Nephron (organoid): ENCODE measurements around the gene AP2A2.
A peak's percentile ranks its signal among the peaks of the same experiment; 100 is the strongest.

Experiments used
- H3K27ac Mint-ChIP-seq, 3 experiments: 2 replicates each; pipeline ENCODE4 v1.8.0; 2020; ENCODE audit warnings: mixed read lengths in 3 of 3, mild to moderate bottlenecking in 2 of 3, moderate library complexity in 1 of 3
- H3K27me3 Mint-ChIP-seq: 2 replicates; pipeline ENCODE4 v1.8.0; 2021; ENCODE audit warnings: low read depth, mild to moderate bottlenecking, moderate library complexity, mixed read lengths
- H3K36me3 Mint-ChIP-seq: 2 replicates; pipeline ENCODE4 v1.8.0; 2020; ENCODE audit warnings: low read depth, mixed read lengths
- H3K4me1 Mint-ChIP-seq: 2 replicates; pipeline ENCODE4 v1.8.0; 2020; ENCODE audit warnings: mixed read lengths
- H3K4me3 Mint-ChIP-seq, 3 experiments: 2 replicates each; pipeline ENCODE4 v1.8.0; 2020; ENCODE audit warnings: mild to moderate bottlenecking in 3 of 3, mixed read lengths in 3 of 3, moderate library complexity in 2 of 3
- H3K9me3 Mint-ChIP-seq: 2 replicates; pipeline ENCODE4 v1.8.0; 2020; ENCODE audit warnings: mixed read lengths
- TF ChIP-seq, protein P1 (sequence below), 3 experiments: fragments of 200-600 bp; sonication (generic); IDR thresholded peaks; one replicate each; pipeline ENCODE4 v1.5.0; 2021; ENCODE audit warnings: antibody characterized with exemption in 3 of 3; ENCODE audit not compliant: unreplicated experiment in 3 of 3

AP2A2 gene

DNA sequence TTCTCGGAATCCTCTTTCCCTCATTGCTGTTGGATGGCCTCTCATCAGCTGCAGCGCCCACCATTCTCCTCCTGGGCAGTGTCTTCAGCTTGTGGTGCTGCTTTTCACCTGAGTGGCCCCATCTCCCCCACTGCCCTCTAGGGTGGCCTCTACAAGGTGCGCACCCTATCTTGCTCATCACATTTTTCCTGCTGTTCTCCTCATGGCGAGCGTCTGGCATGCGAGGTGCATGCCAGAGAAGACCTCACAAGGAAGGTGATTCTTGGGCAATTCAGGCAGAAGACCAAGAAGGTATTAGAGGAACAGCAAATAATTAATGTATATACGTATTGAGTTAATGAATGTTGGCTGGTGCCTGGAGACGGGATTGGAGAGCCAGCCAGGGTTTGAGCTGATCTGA lies 3.1 kb downstream of the AP2A2 start:
- no peaks in the 10 kb centered on the region for H3K36me3 Mint-ChIP-seq

DNA sequence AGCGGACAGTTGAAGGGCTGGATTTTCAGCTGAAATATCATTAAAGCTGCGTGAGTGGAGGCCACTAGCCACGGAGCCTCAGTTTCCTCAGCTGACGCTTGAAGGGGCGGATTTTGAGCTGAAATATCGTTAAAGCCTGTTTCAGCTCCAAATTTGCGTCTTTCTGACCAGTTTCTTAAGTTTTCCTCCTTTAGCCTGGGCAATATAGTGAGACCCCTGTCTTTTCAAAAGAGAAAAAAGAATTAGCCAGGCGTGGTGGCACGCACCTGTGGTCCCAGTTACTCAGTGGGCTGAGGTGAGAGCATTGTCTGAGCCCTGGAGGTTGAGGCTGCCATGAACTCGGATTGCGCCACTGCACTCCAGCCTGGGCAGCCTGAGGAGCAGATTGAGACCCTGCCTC lies 3.7 kb downstream of the AP2A2 start:
- Mint-ChIP-seq H3K27ac (peak overlapping the region in 2 of 3 experiments; percentile 30 to 78), H3K36me3 (peaks cover under 1% of the 10 kb centered on the region), H3K4me3 (no peak overlapping the region), H3K4me1 (peaks cover 45% of the 10 kb centered on the region), H3K27me3 (no peaks in the 10 kb centered on the region), H3K9me3 (no peaks in the 10 kb centered on the region)
- TF ChIP-seq, protein P1, sequence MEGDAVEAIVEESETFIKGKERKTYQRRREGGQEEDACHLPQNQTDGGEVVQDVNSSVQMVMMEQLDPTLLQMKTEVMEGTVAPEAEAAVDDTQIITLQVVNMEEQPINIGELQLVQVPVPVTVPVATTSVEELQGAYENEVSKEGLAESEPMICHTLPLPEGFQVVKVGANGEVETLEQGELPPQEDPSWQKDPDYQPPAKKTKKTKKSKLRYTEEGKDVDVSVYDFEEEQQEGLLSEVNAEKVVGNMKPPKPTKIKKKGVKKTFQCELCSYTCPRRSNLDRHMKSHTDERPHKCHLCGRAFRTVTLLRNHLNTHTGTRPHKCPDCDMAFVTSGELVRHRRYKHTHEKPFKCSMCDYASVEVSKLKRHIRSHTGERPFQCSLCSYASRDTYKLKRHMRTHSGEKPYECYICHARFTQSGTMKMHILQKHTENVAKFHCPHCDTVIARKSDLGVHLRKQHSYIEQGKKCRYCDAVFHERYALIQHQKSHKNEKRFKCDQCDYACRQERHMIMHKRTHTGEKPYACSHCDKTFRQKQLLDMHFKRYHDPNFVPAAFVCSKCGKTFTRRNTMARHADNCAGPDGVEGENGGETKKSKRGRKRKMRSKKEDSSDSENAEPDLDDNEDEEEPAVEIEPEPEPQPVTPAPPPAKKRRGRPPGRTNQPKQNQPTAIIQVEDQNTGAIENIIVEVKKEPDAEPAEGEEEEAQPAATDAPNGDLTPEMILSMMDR (IDR thresholded peaks at IDR 0.05; ENCODE audit: unreplicated experiment in 3 of 3), result no peak

More for the DNA sequence above, 3.1 kb downstream of the AP2A2 start:
- peak overlapping the region; percentile 30 to 78 (median 62) for H3K27ac Mint-ChIP-seq
- TF ChIP-seq, protein P1 (IDR thresholded peaks at IDR 0.05; ENCODE audit: unreplicated experiment in 3 of 3), result no peak
- peaks cover 2% of the 10 kb centered on the region for H3K27me3 Mint-ChIP-seq
- H3K9me3 Mint-ChIP-seq, result no peaks in the 10 kb centered on the region
- peaks cover 43% of the 10 kb centered on the region for H3K4me1 Mint-ChIP-seq
- peak overlapping the region; percentile 65 to 71 (median 69) for H3K4me3 Mint-ChIP-seq

DNA sequence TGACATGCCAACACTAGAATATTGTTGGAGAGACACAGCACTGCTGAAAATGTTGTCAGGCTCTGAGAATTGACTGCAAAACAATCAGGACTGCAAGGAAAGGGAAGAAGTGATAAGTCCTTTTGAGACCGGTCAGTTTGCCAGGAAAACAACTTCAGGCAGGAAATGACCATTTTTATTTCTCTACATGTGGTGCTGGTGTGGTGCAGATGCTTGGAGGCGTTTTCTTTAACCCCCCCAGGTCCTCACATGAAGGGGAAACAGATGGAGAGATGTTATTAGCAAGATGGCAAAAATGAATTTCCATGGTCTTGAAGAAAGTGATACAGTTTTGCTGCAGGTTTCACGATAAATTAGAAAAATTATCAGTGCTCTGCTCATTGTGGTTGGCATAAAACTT lies 5.7 kb downstream of the AP2A2 start:
- H3K4me3 Mint-ChIP-seq, result peak overlapping the region in 1 of 3 experiments; percentile 20
- H3K9me3 Mint-ChIP-seq, result no peaks in the 10 kb centered on the region
- peak overlapping the region; percentile 67 to 89 (median 73) for H3K27ac Mint-ChIP-seq
- peaks cover 3% of the 10 kb centered on the region for H3K36me3 Mint-ChIP-seq
- no peaks in the 10 kb centered on the region for H3K27me3 Mint-ChIP-seq
- H3K4me1 Mint-ChIP-seq, result peaks cover 47% of the 10 kb centered on the region
- TF ChIP-seq, protein P1 (IDR thresholded peaks at IDR 0.05; ENCODE audit: unreplicated experiment in 3 of 3), result no peak

DNA sequence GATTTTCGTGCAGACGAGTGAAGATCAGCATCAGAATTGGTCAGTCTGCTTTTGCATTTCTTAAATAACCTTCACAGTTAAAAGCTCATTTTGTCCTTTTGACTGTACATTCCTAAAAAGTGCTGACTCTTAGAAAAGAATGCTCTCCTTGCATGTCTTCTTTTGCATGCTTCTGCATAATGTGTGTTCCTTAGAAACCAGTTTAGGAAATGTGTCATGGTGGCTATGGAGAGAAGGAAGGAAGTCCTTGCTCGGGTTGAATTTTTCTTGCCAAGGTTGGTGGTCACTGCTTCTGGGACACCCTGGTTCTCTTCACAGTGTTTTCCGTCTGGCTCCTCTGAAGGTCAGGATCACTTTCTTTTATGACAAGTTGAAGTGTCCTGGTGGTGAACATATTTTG lies 6.8 kb downstream of the AP2A2 start:
- Mint-ChIP-seq H3K9me3 (no peaks in the 10 kb centered on the region), H3K36me3 (peaks cover 3% of the 10 kb centered on the region), H3K27ac (peak overlapping the region; percentile 63 to 89 (median 75)), H3K4me1 (peaks cover 39% of the 10 kb centered on the region), H3K27me3 (no peaks in the 10 kb centered on the region), H3K4me3 (peak overlapping the region in 2 of 3 experiments; percentile 2 to 21)
- TF ChIP-seq, protein P1 (IDR thresholded peaks at IDR 0.05; ENCODE audit: unreplicated experiment in 3 of 3), result no peak

DNA sequence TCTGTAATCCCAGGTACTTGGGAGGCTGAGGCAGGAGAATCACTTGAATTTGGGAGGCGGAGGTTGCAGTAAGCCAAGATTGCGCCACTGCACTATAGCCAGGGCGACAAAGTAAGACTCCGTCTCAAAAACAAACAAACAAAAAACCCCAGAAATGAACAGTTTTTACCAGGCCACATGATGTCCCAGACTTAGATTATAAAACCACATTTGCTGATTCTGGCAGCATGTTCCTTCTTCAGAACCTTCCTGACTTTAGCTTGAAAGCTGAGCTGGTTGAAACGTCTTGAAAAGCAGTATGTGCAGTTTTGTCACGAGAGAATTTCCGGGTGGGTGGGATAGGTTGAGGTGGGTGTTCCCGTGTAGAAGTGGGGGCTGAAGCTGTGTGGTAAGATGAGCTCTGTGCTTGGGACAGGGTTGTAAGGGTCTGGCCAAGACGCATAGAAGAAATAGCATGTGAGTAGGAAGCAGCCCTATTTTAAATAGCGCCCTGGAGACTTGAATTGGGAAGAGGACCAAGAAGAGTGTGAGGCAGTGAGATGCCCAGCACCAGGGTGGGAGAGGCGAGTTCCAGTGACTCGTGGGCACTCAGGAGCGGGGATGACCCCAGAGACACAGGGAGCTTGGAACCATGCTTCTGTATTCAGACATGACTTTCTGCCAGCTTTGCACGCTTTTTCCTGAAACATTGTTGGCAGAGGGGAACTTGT lies 7.6 kb downstream of the AP2A2 start:
- Mint-ChIP-seq H3K27me3 (no peaks in the 10 kb centered on the region), H3K4me3 (peak overlapping the region in 2 of 3 experiments; percentile 16 to 44), H3K9me3 (no peaks in the 10 kb centered on the region), H3K27ac (peak overlapping the region; percentile 63 to 89 (median 75)), H3K36me3 (peaks cover 3% of the 10 kb centered on the region), H3K4me1 (peaks cover 37% of the 10 kb centered on the region)
- TF ChIP-seq, protein P1 (IDR thresholded peaks at IDR 0.05; ENCODE audit: unreplicated experiment in 3 of 3), result no peak

DNA sequence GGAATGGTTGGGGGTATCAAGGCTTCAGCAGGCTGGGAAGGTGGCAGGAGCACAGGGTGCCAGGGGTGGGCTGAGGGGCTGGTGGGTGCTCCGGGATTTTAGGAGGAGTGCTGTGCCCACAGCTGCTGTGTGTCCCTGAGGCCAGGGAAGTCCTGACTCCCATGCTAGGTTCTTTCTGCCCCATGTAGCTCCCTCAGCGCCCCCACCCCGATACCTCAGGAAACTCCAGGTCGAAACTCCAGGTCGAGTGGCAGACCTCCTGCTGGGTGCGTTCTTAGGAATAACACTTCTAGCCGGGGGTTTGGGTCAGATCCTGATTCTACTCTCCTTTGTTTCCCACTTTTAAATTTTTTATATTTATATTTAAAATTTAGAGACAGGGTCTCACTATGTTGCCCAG lies 8.3 kb downstream of the AP2A2 start:
- peaks cover 3% of the 10 kb centered on the region for H3K36me3 Mint-ChIP-seq
- H3K27me3 Mint-ChIP-seq, result no peaks in the 10 kb centered on the region
- peak overlapping the region; percentile 63 to 89 (median 75) for H3K27ac Mint-ChIP-seq
- no peak overlapping the region for H3K4me3 Mint-ChIP-seq
- TF ChIP-seq, protein P1 (IDR thresholded peaks at IDR 0.05; ENCODE audit: unreplicated experiment in 3 of 3), result no peak
- H3K4me1 Mint-ChIP-seq, result peaks cover 31% of the 10 kb centered on the region
- H3K9me3 Mint-ChIP-seq, result no peaks in the 10 kb centered on the region
